GM19238 (cell line): ENCODE results near the gene WASF3.

Source experiments
- DNase-seq: peaks from one replicate; pipeline ENCODE4 v3.0.0; 2011; ENCODE audit warnings: low spot score; ENCODE audit not compliant: insufficient read length

The WASF3 gene

GRCh38 chr13:26679411-26680122, 122.1 kb downstream of the WASF3 start:
- DNase-seq: no peak

GRCh38 chr13:26680123-26680450, 122.6 kb downstream of the WASF3 start:
- no peak for DNase-seq

- DNase-seq: no peak
Measured at GRCh38 chr13:26680572-26680971, 123.1 kb downstream of the WASF3 start.

GRCh38 chr13:26681036-26681435, 123.6 kb downstream of the WASF3 start:
- DNase-seq: no peak

- no peak for DNase-seq
Measured at GRCh38 chr13:26682606-26683005, 125.1 kb downstream of the WASF3 start.

- no peak for DNase-seq
Measured at GRCh38 chr13:26685606-26686005, 128.1 kb downstream of the WASF3 start.

GRCh38 chr13:26686285-26686684, 128.8 kb downstream of the WASF3 start:
- DNase-seq: no peak

GRCh38 chr13:26688286-26688685, 130.8 kb downstream of the WASF3 start:
- DNase-seq: no peak

GRCh38 chr13:26688980-26689379, 131.5 kb downstream of the WASF3 start:
- no peak for DNase-seq

- DNase-seq: no peak
Measured at GRCh38 chr13:26693749-26694463, 136.4 kb downstream of the WASF3 start.

GRCh38 chr13:26694609-26695359, 137.3 kb downstream of the WASF3 start:
- no peak for DNase-seq

GRCh38 chr13:26695360-26695705, 137.8 kb downstream of the WASF3 start:
- no peak for DNase-seq

- DNase-seq: no peak
Measured at GRCh38 chr13:26695891-26696311, 138.4 kb downstream of the WASF3 start.

GRCh38 chr13:26697069-26697955, 139.8 kb downstream of the WASF3 start:
- no peak for DNase-seq

- peak; percentile 64 for DNase-seq
Measured at GRCh38 chr13:26698392-26699196, 141.1 kb downstream of the WASF3 start.

GRCh38 chr13:26699197-26699490, 141.7 kb downstream of the WASF3 start:
- no peak for DNase-seq

GRCh38 chr13:26705536-26705935, 148.1 kb downstream of the WASF3 start:
- no peak for DNase-seq

- DNase-seq: no peak
Measured at GRCh38 chr13:26706381-26706780, 148.9 kb downstream of the WASF3 start.

GRCh38 chr13:26707122-26708006, 149.9 kb downstream of the WASF3 start:
- no peak for DNase-seq

GRCh38 chr13:26708007-26708297, 150.5 kb downstream of the WASF3 start:
- no peak for DNase-seq
